ENCODE data around the gene USP25.

USP25 gene

DNA sequence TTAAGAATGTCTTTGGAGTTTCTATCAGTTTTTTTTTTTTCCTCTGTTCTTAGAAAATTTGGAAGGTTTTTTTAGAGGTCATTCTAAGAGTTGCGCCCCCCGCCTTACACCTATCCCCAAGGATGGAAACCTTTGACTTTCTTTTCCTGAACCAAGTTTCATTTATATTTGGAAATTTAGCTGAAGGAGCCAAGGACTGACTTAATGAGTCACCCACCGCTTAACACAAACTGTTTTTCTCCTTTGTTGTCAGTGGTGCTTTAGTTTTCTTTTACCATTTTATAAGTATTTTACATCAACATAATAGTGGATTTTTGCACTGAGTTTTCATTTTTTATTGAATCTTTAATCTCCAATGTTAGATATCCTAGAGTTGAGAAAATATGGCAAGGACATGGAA, 25.3 kb downstream of the USP25 start:
- DNase-seq (ENCODE audit: low spot score) = no peak
- Histone ChIP-seq H3K36me3 (replicated peaks in 1 of 2; ENCODE audit: control insufficient read depth in 2 of 2, insufficient read depth in 2 of 2, low read length in 2 of 2) (no peaks in the 10 kb centered on the region), H3K4ac (ENCODE audit: low read length) (no peak overlapping the region), H3K79me1 (ENCODE audit: low read depth, low read length) (peaks cover 5% of the 10 kb centered on the region), H3K9ac (ENCODE audit: low read depth, low read length, poor library complexity) (no peak overlapping the region), H2BK5ac (ENCODE audit: low read length) (no peak overlapping the region), H3K14ac (ENCODE audit: low read length) (no peak overlapping the region), H3K9me3 (replicated peaks in 1 of 2; ENCODE audit: control insufficient read depth in 2 of 2, insufficient read depth in 1 of 2, low read depth in 1 of 2, low read length in 2 of 2) (peaks cover 3 to 25% of the 10 kb centered on the region in 2 donors), H2AK5ac (ENCODE audit: low read depth, low read length) (no peak overlapping the region), H2BK120ac (ENCODE audit: low read depth, low read length) (no peak overlapping the region), H2AFZ (ENCODE audit: low read length) (no peak overlapping the region), H4K8ac (ENCODE audit: low read depth, low read length) (no peak overlapping the region), H3K4me2 (ENCODE audit: insufficient read depth, low read length, poor library complexity, severe bottlenecking) (no peak overlapping the region), H3K4me1 (ENCODE audit: control insufficient read depth in 2 of 2, insufficient read depth in 1 of 2, low read depth in 1 of 2, low read length in 2 of 2) (peaks cover 0 to 4% of the 10 kb centered on the region in 2 donors), H3K27me3 (ENCODE audit: control insufficient read depth in 3 of 3, insufficient read depth in 3 of 3, low read depth in 1 of 3, low read length in 3 of 3) (no peaks in the 10 kb centered on the region), H4K91ac (ENCODE audit: low read depth, low read length, poor library complexity) (no peak overlapping the region), H2BK15ac (ENCODE audit: low read length) (no peak overlapping the region), H3K18ac (ENCODE audit: low read length) (no peak overlapping the region), H3K23ac (ENCODE audit: low read depth, low read length, poor library complexity) (no peak overlapping the region), H3K27ac (replicated peaks; ENCODE audit: low read length) (no peak overlapping the region), H2BK12ac (ENCODE audit: low read length) (no peak overlapping the region), H3K4me3 (ENCODE audit: low read length in 2 of 2) (no peak overlapping the region)
- WGBS, 2 donors (ENCODE audit: extremely low coverage in 2 of 2, insufficient read length in 2 of 2, insufficient replicate concordance in 1 of 2) = no CpG with 5 or more reads among the region's 3 CpGs

GRCh38 chr21:15759469-15759868, 29.7 kb downstream of the USP25 start:
- Histone ChIP-seq H3K14ac (ENCODE audit: low read length) (no peak overlapping the region), H3K18ac (ENCODE audit: low read length) (no peak overlapping the region), H3K23ac (ENCODE audit: low read depth, low read length, poor library complexity) (no peak overlapping the region), H3K4me2 (ENCODE audit: insufficient read depth, low read length, poor library complexity, severe bottlenecking) (no peak overlapping the region), H4K91ac (ENCODE audit: low read depth, low read length, poor library complexity) (no peak overlapping the region), H3K9me3 (replicated peaks in 1 of 2; ENCODE audit: control insufficient read depth in 2 of 2, insufficient read depth in 1 of 2, low read depth in 1 of 2, low read length in 2 of 2) (peaks cover 3 to 33% of the 10 kb centered on the region in 2 donors), H2BK12ac (ENCODE audit: low read length) (no peak overlapping the region), H3K27ac (replicated peaks; ENCODE audit: low read length) (no peak overlapping the region), H2BK15ac (ENCODE audit: low read length) (no peak overlapping the region), H2BK120ac (ENCODE audit: low read depth, low read length) (no peak overlapping the region), H4K8ac (ENCODE audit: low read depth, low read length) (no peak overlapping the region), H3K27me3 (ENCODE audit: control insufficient read depth in 3 of 3, insufficient read depth in 3 of 3, low read depth in 1 of 3, low read length in 3 of 3) (no peaks in the 10 kb centered on the region), H3K36me3 (replicated peaks in 1 of 2; ENCODE audit: control insufficient read depth in 2 of 2, insufficient read depth in 2 of 2, low read length in 2 of 2) (peaks cover 0 to 8% of the 10 kb centered on the region in 2 donors), H2BK5ac (ENCODE audit: low read length) (no peak overlapping the region), H3K4me3 (ENCODE audit: low read length in 2 of 2) (no peak overlapping the region), H2AK5ac (ENCODE audit: low read depth, low read length) (no peak overlapping the region), H2AFZ (ENCODE audit: low read length) (no peak overlapping the region), H3K4me1 (ENCODE audit: control insufficient read depth in 2 of 2, insufficient read depth in 1 of 2, low read depth in 1 of 2, low read length in 2 of 2) (peaks cover 0 to 3% of the 10 kb centered on the region in 2 donors), H3K4ac (ENCODE audit: low read length) (no peak overlapping the region), H3K79me1 (ENCODE audit: low read depth, low read length) (peaks cover 4% of the 10 kb centered on the region), H3K9ac (ENCODE audit: low read depth, low read length, poor library complexity) (no peak overlapping the region)
- WGBS, 2 donors (ENCODE audit: extremely low coverage in 2 of 2, insufficient read length in 2 of 2, insufficient replicate concordance in 1 of 2) = no CpG with 5 or more reads among the region's 2 CpGs
- no peak for DNase-seq (ENCODE audit: low spot score)

GRCh38 chr21:15761507-15762100, 31.8 kb downstream of the USP25 start:
- Histone ChIP-seq H3K9ac (ENCODE audit: low read depth, low read length, poor library complexity) (no peak overlapping the region), H3K4me1 (ENCODE audit: control insufficient read depth in 2 of 2, insufficient read depth in 1 of 2, low read depth in 1 of 2, low read length in 2 of 2) (peaks cover 0 to 3% of the 10 kb centered on the region in 2 donors), H4K91ac (ENCODE audit: low read depth, low read length, poor library complexity) (no peak overlapping the region), H2BK15ac (ENCODE audit: low read length) (no peak overlapping the region), H3K23ac (ENCODE audit: low read depth, low read length, poor library complexity) (no peak overlapping the region), H2BK5ac (ENCODE audit: low read length) (no peak overlapping the region), H3K27me3 (ENCODE audit: control insufficient read depth in 3 of 3, insufficient read depth in 3 of 3, low read depth in 1 of 3, low read length in 3 of 3) (no peaks in the 10 kb centered on the region), H3K18ac (ENCODE audit: low read length) (no peak overlapping the region), H3K14ac (ENCODE audit: low read length) (no peak overlapping the region), H2BK120ac (ENCODE audit: low read depth, low read length) (no peak overlapping the region), H2AFZ (ENCODE audit: low read length) (no peak overlapping the region), H2AK5ac (ENCODE audit: low read depth, low read length) (no peak overlapping the region), H3K4ac (ENCODE audit: low read length) (no peak overlapping the region), H4K8ac (ENCODE audit: low read depth, low read length) (no peak overlapping the region), H3K36me3 (replicated peaks in 1 of 2; ENCODE audit: control insufficient read depth in 2 of 2, insufficient read depth in 2 of 2, low read length in 2 of 2) (peaks cover 0 to 20% of the 10 kb centered on the region in 2 donors), H3K4me2 (ENCODE audit: insufficient read depth, low read length, poor library complexity, severe bottlenecking) (no peak overlapping the region), H3K4me3 (ENCODE audit: low read length in 2 of 2) (no peak overlapping the region), H3K79me1 (ENCODE audit: low read depth, low read length) (peaks cover 4% of the 10 kb centered on the region), H3K27ac (replicated peaks; ENCODE audit: low read length) (no peak overlapping the region), H3K9me3 (replicated peaks in 1 of 2; ENCODE audit: control insufficient read depth in 2 of 2, insufficient read depth in 1 of 2, low read depth in 1 of 2, low read length in 2 of 2) (peaks cover 3 to 24% of the 10 kb centered on the region in 2 donors), H2BK12ac (ENCODE audit: low read length) (no peak overlapping the region)
- WGBS, 2 donors (ENCODE audit: extremely low coverage in 2 of 2, insufficient read length in 2 of 2, insufficient replicate concordance in 1 of 2) = no CpG with 5 or more reads among the region's 7 CpGs
- DNase-seq (ENCODE audit: low spot score) = no peak

GRCh38 chr21:15763359-15763758, 33.6 kb downstream of the USP25 start:
- no peaks in the 10 kb centered on the region for H3K27me3 ChIP-seq (ENCODE audit: control insufficient read depth in 3 of 3, insufficient read depth in 3 of 3, low read depth in 1 of 3, low read length in 3 of 3)
- no peak overlapping the region for H2BK5ac ChIP-seq (ENCODE audit: low read length)
- H3K27ac ChIP-seq (replicated peaks; ENCODE audit: low read length) = no peak overlapping the region
- no CpG with 5 or more reads among the region's 1 CpG for WGBS, 2 donors (ENCODE audit: extremely low coverage in 2 of 2, insufficient read length in 2 of 2, insufficient replicate concordance in 1 of 2)
- H3K4me3 ChIP-seq (ENCODE audit: low read length in 2 of 2) = no peak overlapping the region
- no peak overlapping the region for H3K14ac ChIP-seq (ENCODE audit: low read length)
- H4K91ac ChIP-seq (ENCODE audit: low read depth, low read length, poor library complexity) = no peak overlapping the region
- peaks cover 2% of the 10 kb centered on the region for H3K79me1 ChIP-seq (ENCODE audit: low read depth, low read length)
- no peak overlapping the region for H3K4me2 ChIP-seq (ENCODE audit: insufficient read depth, low read length, poor library complexity, severe bottlenecking)
- peaks cover 0 to 3% of the 10 kb centered on the region in 2 donors for H3K4me1 ChIP-seq (ENCODE audit: control insufficient read depth in 2 of 2, insufficient read depth in 1 of 2, low read depth in 1 of 2, low read length in 2 of 2)
- peaks cover 0 to 30% of the 10 kb centered on the region in 2 donors for H3K36me3 ChIP-seq (replicated peaks in 1 of 2; ENCODE audit: control insufficient read depth in 2 of 2, insufficient read depth in 2 of 2, low read length in 2 of 2)
- H4K8ac ChIP-seq (ENCODE audit: low read depth, low read length) = no peak overlapping the region
- DNase-seq (ENCODE audit: low spot score) = no peak
- H3K18ac ChIP-seq (ENCODE audit: low read length) = no peak overlapping the region
- no peak overlapping the region for H2BK15ac ChIP-seq (ENCODE audit: low read length)
- no peak overlapping the region for H3K4ac ChIP-seq (ENCODE audit: low read length)
- H3K9me3 ChIP-seq (replicated peaks in 1 of 2; ENCODE audit: control insufficient read depth in 2 of 2, insufficient read depth in 1 of 2, low read depth in 1 of 2, low read length in 2 of 2) = peaks cover 0 to 10% of the 10 kb centered on the region in 2 donors
- no peak overlapping the region for H2BK120ac ChIP-seq (ENCODE audit: low read depth, low read length)
- H2AFZ ChIP-seq (ENCODE audit: low read length) = no peak overlapping the region
- no peak overlapping the region for H2AK5ac ChIP-seq (ENCODE audit: low read depth, low read length)
- H3K23ac ChIP-seq (ENCODE audit: low read depth, low read length, poor library complexity) = no peak overlapping the region
- H2BK12ac ChIP-seq (ENCODE audit: low read length) = no peak overlapping the region
- no peak overlapping the region for H3K9ac ChIP-seq (ENCODE audit: low read depth, low read length, poor library complexity)
